H9 (cell line): ENCODE data around the gene TMEM39A. TPM values are rescaled to one million over a fixed set of nuclear protein-coding genes. Genes with fewer than 3 reads are reported as not detected.

Experiments
- DNase-seq: peaks from one replicate; pipeline ENCODE4 v3.0.0-alpha.2; 2017
- H2AFZ ChIP-seq: one replicate; pipeline ENCODE4 v1.6.1; 2013; ENCODE audit warnings: mild to moderate bottlenecking, low read length, control low read depth, moderate library complexity
- H2AK5ac ChIP-seq: 2 replicates; pipeline ENCODE4 v1.6.1; 2013; ENCODE audit warnings: low read length, control low read depth, mixed read lengths; ENCODE audit not compliant: insufficient read length
- H2BK120ac ChIP-seq: one replicate; pipeline ENCODE4 v1.6.1; 2013; ENCODE audit warnings: low read depth, mild to moderate bottlenecking, low read length, control low read depth, inconsistent platforms; ENCODE audit not compliant: poor library complexity, severe bottlenecking
- H2BK12ac ChIP-seq: 2 replicates; pipeline ENCODE4 v1.6.1; 2013; ENCODE audit warnings: low read length, control low read depth, mixed read lengths, low read depth; ENCODE audit not compliant: insufficient read length
- H2BK15ac ChIP-seq: 2 replicates; pipeline ENCODE4 v1.6.1; 2013; ENCODE audit warnings: low read depth, low read length, control low read depth
- H2BK20ac ChIP-seq: one replicate; pipeline ENCODE4 v1.6.1; 2013; ENCODE audit warnings: low read depth, mild to moderate bottlenecking, low read length, control low read depth, inconsistent platforms; ENCODE audit not compliant: poor library complexity, severe bottlenecking
- H2BK5ac ChIP-seq: 2 replicates; pipeline ENCODE4 v1.6.1; 2013; ENCODE audit warnings: low read length, control low read depth, mixed read lengths; ENCODE audit not compliant: insufficient read length
- H3K14ac ChIP-seq: 2 replicates; pipeline ENCODE4 v1.6.1; 2013; ENCODE audit warnings: low read length, control low read depth; ENCODE audit not compliant: insufficient read depth
- H3K18ac ChIP-seq: 2 replicates; pipeline ENCODE4 v1.6.1; 2013; ENCODE audit warnings: low read depth, mild to moderate bottlenecking, mixed read lengths, low read length, control low read depth; ENCODE audit not compliant: insufficient read length
- H3K23ac ChIP-seq: 2 replicates; pipeline ENCODE4 v1.6.1; 2013; ENCODE audit warnings: low read length, control low read depth, mixed read lengths, low read depth; ENCODE audit not compliant: insufficient read length
- H3K23me2 ChIP-seq: 2 replicates; pipeline ENCODE4 v1.6.1; 2013; ENCODE audit warnings: low read depth, mild to moderate bottlenecking, mixed read lengths, low read length, control low read depth; ENCODE audit not compliant: insufficient read length, poor library complexity, severe bottlenecking
- H3K27ac ChIP-seq: 2 replicates; pipeline ENCODE4 v1.5.1; 2013; ENCODE audit warnings: low read length, control low read depth, mixed read lengths, low read depth; ENCODE audit not compliant: insufficient read length
- H3K27me3 ChIP-seq: 2 replicates; pipeline ENCODE4 v1.6.1; 2013; ENCODE audit warnings: low read length, control low read depth, inconsistent platforms; ENCODE audit not compliant: insufficient read depth
- H3K4ac ChIP-seq: 2 replicates; pipeline ENCODE4 v1.6.1; 2013; ENCODE audit warnings: low read depth, mild to moderate bottlenecking, control low read depth, inconsistent platforms, low read length, moderate library complexity
- H3K4me1 ChIP-seq: 2 replicates; pipeline ENCODE4 v1.6.1; 2013; ENCODE audit warnings: low read length, control low read depth, inconsistent platforms; ENCODE audit not compliant: insufficient read depth
- H3K4me2 ChIP-seq: 2 replicates; pipeline ENCODE4 v1.6.1; 2013; ENCODE audit warnings: low read length, control low read depth, mixed read lengths; ENCODE audit not compliant: insufficient read length, insufficient read depth
- H3K56ac ChIP-seq: 2 replicates; pipeline ENCODE4 v1.6.1; 2013; ENCODE audit warnings: low read depth, mild to moderate bottlenecking, mixed read lengths, low read length, control low read depth; ENCODE audit not compliant: insufficient read length
- H3K79me1 ChIP-seq: 2 replicates; pipeline ENCODE4 v1.6.1; 2013; ENCODE audit warnings: low read depth, mild to moderate bottlenecking, moderate library complexity, low read length, control low read depth, inconsistent platforms; ENCODE audit not compliant: insufficient read depth, poor library complexity, severe bottlenecking
- H3K79me2 ChIP-seq: 2 replicates; pipeline ENCODE4 v1.6.1; 2013; ENCODE audit warnings: low read length, control low read depth, inconsistent platforms; ENCODE audit not compliant: insufficient read depth
- H3K9ac ChIP-seq: 2 replicates; pipeline ENCODE4 v1.6.1; 2013; ENCODE audit warnings: low read length, control low read depth, mixed read lengths; ENCODE audit not compliant: insufficient read length; ENCODE audit errors: extremely low read depth
- H3K9me3 ChIP-seq: one replicate; pipeline ENCODE4 v1.6.1; 2013; ENCODE audit warnings: low read depth, low read length, inconsistent platforms; ENCODE audit not compliant: control insufficient read depth
- H3T11ph ChIP-seq: one replicate; pipeline ENCODE4 v1.6.1; 2013; ENCODE audit warnings: mild to moderate bottlenecking, low read length, control low read depth, inconsistent platforms
- H4K20me1 ChIP-seq: one replicate; pipeline ENCODE4 v1.6.1; 2013; ENCODE audit not compliant: control insufficient read depth, insufficient read length, insufficient read depth
- H4K5ac ChIP-seq: 2 replicates; pipeline ENCODE4 v1.6.1; 2013; ENCODE audit warnings: low read depth, mild to moderate bottlenecking, mixed read lengths, low read length, control low read depth; ENCODE audit not compliant: insufficient read length
- H4K8ac ChIP-seq: replicated peaks from 2 replicates; pipeline ENCODE4 v1.6.1; 2013; ENCODE audit warnings: low read length, control low read depth, mixed read lengths, low read depth; ENCODE audit not compliant: insufficient read length
- H4K91ac ChIP-seq: 2 replicates; pipeline ENCODE4 v1.6.1; 2013; ENCODE audit warnings: low read depth, mild to moderate bottlenecking, moderate library complexity, mixed read lengths, low read length, control low read depth; ENCODE audit not compliant: insufficient read length
- H3K27ac Mint-ChIP-seq, 3 experiments: 2 replicates in 2 of 3; 3 replicates in 1 of 3; pipeline ENCODE4 v1.8.0; 2020 to 2021; ENCODE audit warnings: mixed read lengths in 3 of 3, mild to moderate bottlenecking in 1 of 3, moderate library complexity in 1 of 3
- H3K27me3 Mint-ChIP-seq: 2 replicates; pipeline ENCODE4 v1.8.0; 2021; ENCODE audit warnings: low read depth, mild to moderate bottlenecking, moderate library complexity, mixed read lengths
- H3K36me3 Mint-ChIP-seq, 3 experiments: 2 replicates in 2 of 3; 3 replicates in 1 of 3; pipeline ENCODE4 v1.8.0; 2020 to 2021; ENCODE audit warnings: low read depth in 3 of 3, mixed read lengths in 3 of 3; ENCODE audit not compliant: insufficient read depth in 1 of 3
- H3K4me1 Mint-ChIP-seq, 2 experiments: 2 replicates each; pipeline ENCODE4 v1.8.0; 2020; ENCODE audit warnings: mixed read lengths in 2 of 2
- H3K4me3 Mint-ChIP-seq, 2 experiments: 2 replicates in 1 of 2; 3 replicates in 1 of 2; pipeline ENCODE4 v1.8.0; 2020 to 2021; ENCODE audit warnings: mild to moderate bottlenecking in 2 of 2, mixed read lengths in 2 of 2, moderate library complexity in 1 of 2
- H3K9me3 Mint-ChIP-seq, 2 experiments: 2 replicates in 1 of 2; 3 replicates in 1 of 2; pipeline ENCODE4 v1.8.0; 2020; ENCODE audit warnings: mild to moderate bottlenecking in 2 of 2, mixed read lengths in 2 of 2, moderate library complexity in 1 of 2
- WGBS: extraction: QIAGEN DNeasy Blood & Tissue Kit; methylation state at CpG from one replicate; pipeline ENCODE4 v1.1.7; 2013; ENCODE audit warnings: missing lambda C conversion rate, low lambda C conversion rate, mixed read lengths; ENCODE audit not compliant: insufficient read length; ENCODE audit errors: extremely low coverage; 5-methylcytosine and 5-hydroxymethylcytosine counted together
- total RNA-seq: library from RNA; stranded (reverse); gene quantifications from 2 replicates; pipeline ENCODE4 v1.2.1, GENCODE V29; 2021
- TF ChIP-seq, protein P1 (sequence below): fragments of 200-600 bp; sonication (generic); conservative IDR thresholded peaks from 3 replicates; pipeline ENCODE4 v1.8.0; 2021; ENCODE audit warnings: antibody characterized with exemption, mild to moderate bottlenecking

TMEM39A gene
- total RNA-seq, 1 experiment from 2014 or later = 45.0 TPM

DNA sequence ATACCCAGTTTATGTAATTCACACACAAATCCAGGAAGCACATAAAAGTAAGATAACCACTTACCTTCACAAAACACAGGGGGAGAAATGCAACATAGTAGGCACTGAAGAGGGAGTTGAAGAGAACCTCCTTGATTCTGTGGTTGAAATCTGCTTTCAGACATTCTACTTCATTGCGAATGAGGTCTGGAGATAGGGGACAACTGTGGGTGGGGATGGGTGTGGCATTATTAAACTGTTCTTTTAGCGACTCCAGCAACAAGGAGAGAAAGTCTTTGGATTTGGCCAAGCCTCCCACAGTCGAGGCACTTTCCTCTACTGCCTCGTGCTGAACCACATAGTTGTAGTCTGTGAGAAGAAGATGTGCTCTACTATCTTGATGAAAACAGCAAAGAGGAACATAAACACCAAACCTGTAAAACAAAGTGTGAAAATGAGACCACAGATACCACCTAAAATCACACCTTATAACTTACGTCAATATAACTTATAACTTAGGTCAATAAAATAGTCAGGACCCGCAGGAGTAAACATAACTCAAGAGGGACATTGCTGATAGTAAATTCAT is 25.6 kb downstream of the TMEM39A start:
- no peak overlapping the region for H2AK5ac ChIP-seq
- H4K20me1 ChIP-seq = no peaks in the 10 kb centered on the region
- Mint-ChIP-seq H3K4me3 (no peak overlapping the region), H3K27ac (no peak overlapping the region), H3K27me3 (no peaks in the 10 kb centered on the region), H3K36me3 (peaks cover 38 to 69% (median 65%) of the 10 kb centered on the region in 3 experiments), H3K9me3 (no peaks in the 10 kb centered on the region), H3K4me1 (no peaks in the 10 kb centered on the region)
- WGBS = no CpG with 5 or more reads among the region's 6 CpGs
- no peak overlapping the region for H3K56ac ChIP-seq
- no peak overlapping the region for H3T11ph ChIP-seq
- H3K4me1 ChIP-seq = no peaks in the 10 kb centered on the region
- no peak overlapping the region for H3K27ac ChIP-seq
- no peak overlapping the region for H2BK12ac ChIP-seq
- H2BK120ac ChIP-seq = no peak overlapping the region
- H4K8ac ChIP-seq = no peak overlapping the region
- no peaks in the 10 kb centered on the region for H3K79me2 ChIP-seq
- TF ChIP-seq, protein P1, sequence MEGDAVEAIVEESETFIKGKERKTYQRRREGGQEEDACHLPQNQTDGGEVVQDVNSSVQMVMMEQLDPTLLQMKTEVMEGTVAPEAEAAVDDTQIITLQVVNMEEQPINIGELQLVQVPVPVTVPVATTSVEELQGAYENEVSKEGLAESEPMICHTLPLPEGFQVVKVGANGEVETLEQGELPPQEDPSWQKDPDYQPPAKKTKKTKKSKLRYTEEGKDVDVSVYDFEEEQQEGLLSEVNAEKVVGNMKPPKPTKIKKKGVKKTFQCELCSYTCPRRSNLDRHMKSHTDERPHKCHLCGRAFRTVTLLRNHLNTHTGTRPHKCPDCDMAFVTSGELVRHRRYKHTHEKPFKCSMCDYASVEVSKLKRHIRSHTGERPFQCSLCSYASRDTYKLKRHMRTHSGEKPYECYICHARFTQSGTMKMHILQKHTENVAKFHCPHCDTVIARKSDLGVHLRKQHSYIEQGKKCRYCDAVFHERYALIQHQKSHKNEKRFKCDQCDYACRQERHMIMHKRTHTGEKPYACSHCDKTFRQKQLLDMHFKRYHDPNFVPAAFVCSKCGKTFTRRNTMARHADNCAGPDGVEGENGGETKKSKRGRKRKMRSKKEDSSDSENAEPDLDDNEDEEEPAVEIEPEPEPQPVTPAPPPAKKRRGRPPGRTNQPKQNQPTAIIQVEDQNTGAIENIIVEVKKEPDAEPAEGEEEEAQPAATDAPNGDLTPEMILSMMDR = no peak
- no peak overlapping the region for H2AFZ ChIP-seq
- H3K4me2 ChIP-seq = no peak overlapping the region
- H3K9me3 ChIP-seq = no peaks in the 10 kb centered on the region
- H2BK20ac ChIP-seq = no peak overlapping the region
- no peak for DNase-seq
- no peak overlapping the region for H3K4ac ChIP-seq
- no peaks in the 10 kb centered on the region for H3K23me2 ChIP-seq
- H3K14ac ChIP-seq = no peak overlapping the region
- no peaks in the 10 kb centered on the region for H3K27me3 ChIP-seq
- H4K91ac ChIP-seq = no peak overlapping the region
- H4K5ac ChIP-seq = no peak overlapping the region
- H3K9ac ChIP-seq = no peak overlapping the region
- H3K18ac ChIP-seq = no peak overlapping the region
- no peak overlapping the region for H2BK15ac ChIP-seq
- no peak overlapping the region for H2BK5ac ChIP-seq
- H3K79me1 ChIP-seq = no peaks in the 10 kb centered on the region
- H3K23ac ChIP-seq = no peak overlapping the region
